Measurements from ENCODE around the gene THBS1. TPM values are rescaled to one million over a fixed set of nuclear protein-coding genes. Genes with fewer than 3 reads are reported as not detected.

Gene THBS1
- total RNA-seq, 1 experiment from 2014 or later = 393 TPM

- Mint-ChIP-seq H3K27ac (ENCODE audit: low read depth, unreplicated experiment) (no peak overlapping the region), H3K36me3 (ENCODE audit: insufficient read depth, unreplicated experiment) (no peaks in the 10 kb centered on the region), H3K4me3 (ENCODE audit: unreplicated experiment) (no peak overlapping the region), H3K4me1 (ENCODE audit: insufficient read depth, unreplicated experiment) (no peaks in the 10 kb centered on the region), H3K9me3 (ENCODE audit: unreplicated experiment) (no peaks in the 10 kb centered on the region), H3K27me3 (ENCODE audit: insufficient read depth, unreplicated experiment) (no peaks in the 10 kb centered on the region)
- no peak for TF ChIP-seq CTCF (IDR thresholded peaks at IDR 0.05; ENCODE audit: unreplicated experiment)
- POLR2A ChIA-PET = no interaction called here
- BruUV-seq (replicated peaks) = no TSS peak
- intact Hi-C loops (cut with micrococcal nuclease) = no loop called here
- DNase-seq (ENCODE audit: unreplicated experiment) = no peak
- CTCF ChIA-PET = interaction anchor here (0.6 kb wide), 1 partner anchor 374 kb away, joined by 3 read pairs; no protein-coding TSS in a partner anchor
Measured at GRCh38 chr15:39546842-39547241, 34.0 kb upstream of the THBS1 start.

- no TSS peak for BruUV-seq (replicated peaks)
- Mint-ChIP-seq H3K27ac (ENCODE audit: low read depth, unreplicated experiment) (no peak overlapping the region), H3K4me3 (ENCODE audit: unreplicated experiment) (no peak overlapping the region), H3K27me3 (ENCODE audit: insufficient read depth, unreplicated experiment) (no peaks in the 10 kb centered on the region), H3K4me1 (ENCODE audit: insufficient read depth, unreplicated experiment) (peaks cover under 1% of the 10 kb centered on the region), H3K36me3 (ENCODE audit: insufficient read depth, unreplicated experiment) (no peaks in the 10 kb centered on the region), H3K9me3 (ENCODE audit: unreplicated experiment) (no peaks in the 10 kb centered on the region)
- ChIA-PET POLR2A (no interaction called here), CTCF (interaction anchor here (1.0 kb wide), 1 partner anchor 376 kb away, joined by 4 read pairs; no protein-coding TSS in a partner anchor)
- DNase-seq (ENCODE audit: unreplicated experiment) = no peak
- intact Hi-C loops (cut with micrococcal nuclease) = no loop called here
- TF ChIP-seq CTCF (IDR thresholded peaks at IDR 0.05; ENCODE audit: unreplicated experiment) = no peak
Measured at GRCh38 chr15:39548561-39548960, 32.3 kb upstream of the THBS1 start.

- DNase-seq (ENCODE audit: unreplicated experiment) = no peak
- H3K27ac Mint-ChIP-seq (ENCODE audit: low read depth, unreplicated experiment) = no peak overlapping the region
- BruUV-seq (replicated peaks) = no TSS peak
- POLR2A ChIA-PET = interaction anchor here (1.1 kb wide), 1 partner anchor 19 kb away, joined by 3 read pairs; no protein-coding TSS in a partner anchor
- intact Hi-C loops (cut with micrococcal nuclease) = loop anchor here (5.0 kb wide), 1 partner anchor 48 kb away; no protein-coding TSS in a partner anchor
- no peak overlapping the region for H3K4me3 Mint-ChIP-seq (ENCODE audit: unreplicated experiment)
- H3K36me3 Mint-ChIP-seq (ENCODE audit: insufficient read depth, unreplicated experiment) = no peaks in the 10 kb centered on the region
- H3K4me1 Mint-ChIP-seq (ENCODE audit: insufficient read depth, unreplicated experiment) = peaks cover 14% of the 10 kb centered on the region
- no peaks in the 10 kb centered on the region for H3K27me3 Mint-ChIP-seq (ENCODE audit: insufficient read depth, unreplicated experiment)
- CTCF ChIA-PET = interaction anchor here (0.6 to 1.2 kb wide), 3 partner anchors 37 to 1570 kb away, joined by 4 read pairs; no protein-coding TSS in a partner anchor
- no peaks in the 10 kb centered on the region for H3K9me3 Mint-ChIP-seq (ENCODE audit: unreplicated experiment)
- no peak for TF ChIP-seq CTCF (IDR thresholded peaks at IDR 0.05; ENCODE audit: unreplicated experiment)
Measured at GRCh38 chr15:39549912-39550311, 31.0 kb upstream of the THBS1 start.

- CTCF ChIA-PET = interaction anchor here (0.7 to 1.3 kb wide), 3 partner anchors 7 to 379 kb away, joined by 3 to 4 read pairs (median 3); no protein-coding TSS in a partner anchor
- no TSS peak for BruUV-seq (replicated peaks)
- no peak for TF ChIP-seq CTCF (IDR thresholded peaks at IDR 0.05; ENCODE audit: unreplicated experiment)
- H3K9me3 Mint-ChIP-seq (ENCODE audit: unreplicated experiment) = no peaks in the 10 kb centered on the region
- H3K27ac Mint-ChIP-seq (ENCODE audit: low read depth, unreplicated experiment) = no peak overlapping the region
- H3K27me3 Mint-ChIP-seq (ENCODE audit: insufficient read depth, unreplicated experiment) = no peaks in the 10 kb centered on the region
- intact Hi-C loops (cut with micrococcal nuclease) = loop anchor here (5.0 kb wide), 1 partner anchor 49 kb away; no protein-coding TSS in a partner anchor
- no peak overlapping the region for H3K4me3 Mint-ChIP-seq (ENCODE audit: unreplicated experiment)
- POLR2A ChIA-PET = interaction anchor here (0.7 kb wide), 1 partner anchor 10 kb away, joined by 3 read pairs; no protein-coding TSS in a partner anchor
- no peaks in the 10 kb centered on the region for H3K36me3 Mint-ChIP-seq (ENCODE audit: insufficient read depth, unreplicated experiment)
- DNase-seq (ENCODE audit: unreplicated experiment) = no peak
- peaks cover 26% of the 10 kb centered on the region for H3K4me1 Mint-ChIP-seq (ENCODE audit: insufficient read depth, unreplicated experiment)
Measured at GRCh38 chr15:39551476-39551875, 29.4 kb upstream of the THBS1 start.

Measured in MCF 10A (cell line).